NCI-H1417 treated with DMSO at 0.1 percent for 48 hours (cell line): ENCODE results near the gene GABPA.
"Not testable (repeated sequence)": the region's sequence is repeated elsewhere in the genome, so short reads cannot be mapped to it uniquely, and the experiment has no call there.

Source experiments
- DNase-seq: peaks from one replicate; lab custom pipeline; 2025; lab: John Stamatoyannopoulos, UW

GABPA gene

GRCh38 chr21:25742900-25743299 lies 8.1 kb downstream of the GABPA start:
- no peak for DNase-seq

- DNase-seq: no peak
Observed at GRCh38 chr21:25744854-25745253, 10.1 kb downstream of the GABPA start.

GRCh38 chr21:25750085-25750484 lies 15.3 kb downstream of the GABPA start:
- DNase-seq: no peak

GRCh38 chr21:25752416-25752815 lies 17.6 kb downstream of the GABPA start:
- DNase-seq: no peak

- no peak for DNase-seq
Observed at GRCh38 chr21:25756190-25756932, 21.6 kb downstream of the GABPA start.

GRCh38 chr21:25757531-25757930 lies 22.8 kb downstream of the GABPA start:
- no peak for DNase-seq

GRCh38 chr21:25759573-25759972 lies 24.8 kb downstream of the GABPA start:
- no peak for DNase-seq

- no peak for DNase-seq
Observed at GRCh38 chr21:25760061-25760460, 25.3 kb downstream of the GABPA start.

GRCh38 chr21:25760677-25761076 lies 25.9 kb downstream of the GABPA start:
- no peak for DNase-seq

GRCh38 chr21:25764065-25764464 lies 29.3 kb downstream of the GABPA start:
- no peak for DNase-seq

- DNase-seq: no peak
Observed at GRCh38 chr21:25767921-25768320, 33.1 kb downstream of the GABPA start.

- no peak for DNase-seq
Observed at GRCh38 chr21:25772686-25773085, 37.9 kb downstream of the GABPA start.

- no peak for DNase-seq
Observed at GRCh38 chr21:25776440-25776839, 41.7 kb downstream of the GABPA start.

GRCh38 chr21:25778126-25778875 lies 43.5 kb downstream of the GABPA start:
- not testable (repeated sequence) for DNase-seq

- no peak for DNase-seq
Observed at GRCh38 chr21:25788677-25789076, 53.9 kb downstream of the GABPA start.

GRCh38 chr21:25790122-25790877 lies 55.5 kb downstream of the GABPA start:
- no peak for DNase-seq

GRCh38 chr21:25790878-25791204 lies 56.1 kb downstream of the GABPA start:
- DNase-seq: no peak

GRCh38 chr21:25791319-25791718 lies 56.5 kb downstream of the GABPA start:
- no peak for DNase-seq

- DNase-seq: no peak
Observed at GRCh38 chr21:25801217-25802014, 66.6 kb downstream of the GABPA start.

GRCh38 chr21:25806060-25806459 lies 71.3 kb downstream of the GABPA start:
- no peak for DNase-seq

- DNase-seq: no peak
Observed at GRCh38 chr21:25807191-25807590, 72.4 kb downstream of the GABPA start.

- no peak for DNase-seq
Observed at GRCh38 chr21:25809013-25809412, 74.2 kb downstream of the GABPA start.
